GM21717 (cell line): ENCODE measurements around the gene C12orf42.
"Not testable (repeated sequence)": the region's sequence is repeated elsewhere in the genome, so short reads cannot be mapped to it uniquely, and the experiment has no call there.

Experiments
- ATAC-seq: cut with Tn5 transposase; IDR thresholded peaks from one replicate; pipeline ENCODE4 v1.9.1; 2021; ENCODE audit warnings: mild to moderate bottlenecking, moderate library complexity; ENCODE audit not compliant: unreplicated experiment

C12orf42 gene

GRCh38 chr12:103425674-103426073 lies 70.1 kb downstream of the C12orf42 start:
- ATAC-seq = not testable (repeated sequence)

- ATAC-seq = not testable (repeated sequence)
Observed at GRCh38 chr12:103424849-103425586, 70.8 kb downstream of the C12orf42 start.

GRCh38 chr12:103423516-103423910 lies 72.3 kb downstream of the C12orf42 start:
- ATAC-seq = no peak

GRCh38 chr12:103422746-103423515 lies 72.8 kb downstream of the C12orf42 start:
- ATAC-seq = no peak

GRCh38 chr12:103422328-103422727 lies 73.4 kb downstream of the C12orf42 start:
- no peak for ATAC-seq

GRCh38 chr12:103421402-103421801 lies 74.4 kb downstream of the C12orf42 start:
- no peak for ATAC-seq

GRCh38 chr12:103415681-103416080 lies 80.1 kb downstream of the C12orf42 start:
- no peak for ATAC-seq

- no peak for ATAC-seq
Observed at GRCh38 chr12:103401421-103401820, 94.3 kb downstream of the C12orf42 start.

GRCh38 chr12:103399986-103400385 lies 95.8 kb downstream of the C12orf42 start:
- ATAC-seq = no peak

GRCh38 chr12:103397536-103397935 lies 98.2 kb downstream of the C12orf42 start:
- ATAC-seq = no peak

GRCh38 chr12:103392722-103393121 lies 103.0 kb downstream of the C12orf42 start:
- peak; percentile 95 for ATAC-seq

- no peak for ATAC-seq
Observed at GRCh38 chr12:103391103-103391502, 104.7 kb downstream of the C12orf42 start.

GRCh38 chr12:103387385-103387784 lies 108.4 kb downstream of the C12orf42 start:
- ATAC-seq = no peak

GRCh38 chr12:103386451-103386850 lies 109.3 kb downstream of the C12orf42 start:
- no peak for ATAC-seq

GRCh38 chr12:103382736-103383346 lies 112.9 kb downstream of the C12orf42 start:
- no peak for ATAC-seq

GRCh38 chr12:103382119-103382518 lies 113.6 kb downstream of the C12orf42 start:
- no peak for ATAC-seq

- no peak for ATAC-seq
Observed at GRCh38 chr12:103379670-103380069, 116.1 kb downstream of the C12orf42 start.

GRCh38 chr12:103373088-103373523 lies 122.7 kb downstream of the C12orf42 start:
- no peak for ATAC-seq

- ATAC-seq = peak; percentile 69
Observed at GRCh38 chr12:103369929-103370328, 125.8 kb downstream of the C12orf42 start.

GRCh38 chr12:103368167-103368566 lies 127.6 kb downstream of the C12orf42 start:
- no peak for ATAC-seq

- no peak for ATAC-seq
Observed at GRCh38 chr12:103354403-103354802, 141.4 kb downstream of the C12orf42 start.

GRCh38 chr12:103353913-103354312 lies 141.9 kb downstream of the C12orf42 start:
- no peak for ATAC-seq
